NCI-H2227 (cell line): ENCODE data around the gene NRG3.

Source experiments
- DNase-seq: peaks from one replicate; lab custom pipeline; 2025; ENCODE audit not compliant: unreplicated experiment; lab: John Stamatoyannopoulos, UW

Gene NRG3

DNA sequence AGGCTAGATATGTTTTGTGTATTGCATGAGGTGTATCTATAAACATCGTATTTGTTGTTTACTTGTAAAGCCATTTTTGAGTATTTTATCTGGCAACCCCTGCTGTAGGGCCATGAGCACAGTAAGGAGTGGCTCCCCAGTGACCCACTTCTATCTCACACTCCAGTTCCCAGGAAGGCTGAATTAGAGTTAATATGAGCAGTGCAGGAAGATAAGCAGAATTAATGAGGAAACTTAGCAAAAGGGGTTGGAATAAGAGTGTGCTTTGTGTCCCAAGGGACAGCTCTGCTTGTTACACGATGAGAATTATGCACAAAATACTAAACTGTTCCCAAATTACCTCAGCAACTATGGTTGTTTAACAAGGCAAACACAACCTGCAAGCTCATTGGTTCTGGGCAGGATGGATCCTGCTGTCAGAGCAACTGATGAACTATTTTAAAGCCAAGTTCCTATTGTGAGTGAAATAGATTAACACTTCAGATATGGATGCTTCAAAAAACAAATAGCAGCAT lies 1005.8 kb downstream of the NRG3 start:
- no peak for DNase-seq

DNA sequence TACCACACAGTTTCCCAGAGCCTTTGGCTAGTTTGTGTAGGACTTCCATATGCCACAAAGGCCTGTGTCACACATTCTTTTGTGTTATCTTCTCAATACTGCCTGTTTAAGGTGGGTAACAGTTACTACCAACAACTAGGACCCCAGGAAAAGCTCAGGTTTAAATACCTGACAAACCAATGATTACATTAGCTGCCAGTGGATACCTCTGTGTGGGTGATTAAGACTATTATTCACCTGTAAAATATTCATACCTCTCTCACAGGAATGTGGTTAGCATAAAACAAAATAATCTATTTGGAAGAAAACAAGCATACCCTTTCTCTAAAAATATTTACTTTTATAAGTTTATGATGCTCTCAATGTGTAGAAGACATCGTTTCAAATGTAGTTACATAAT lies 1007.7 kb downstream of the NRG3 start:
- DNase-seq: no peak

DNA sequence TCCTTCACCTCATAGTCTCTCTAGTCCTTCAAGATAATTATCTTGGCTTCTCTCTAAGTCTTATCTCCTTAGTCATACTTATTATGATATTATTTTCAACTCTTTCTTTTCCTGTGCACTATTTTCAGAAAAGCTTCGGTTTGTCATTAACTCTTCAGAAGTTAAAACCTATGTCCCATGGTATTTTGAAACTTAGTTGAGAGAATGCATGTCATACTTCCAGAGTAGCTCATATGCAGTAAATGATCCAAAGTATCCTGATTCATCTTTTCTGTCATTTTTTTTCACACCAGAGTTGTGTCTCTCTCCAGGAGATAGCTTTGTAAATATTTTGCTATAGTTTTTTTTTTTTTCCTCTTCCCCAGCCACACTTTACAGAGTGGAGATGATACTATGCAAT lies 1008.6 kb downstream of the NRG3 start:
- no peak for DNase-seq

DNA sequence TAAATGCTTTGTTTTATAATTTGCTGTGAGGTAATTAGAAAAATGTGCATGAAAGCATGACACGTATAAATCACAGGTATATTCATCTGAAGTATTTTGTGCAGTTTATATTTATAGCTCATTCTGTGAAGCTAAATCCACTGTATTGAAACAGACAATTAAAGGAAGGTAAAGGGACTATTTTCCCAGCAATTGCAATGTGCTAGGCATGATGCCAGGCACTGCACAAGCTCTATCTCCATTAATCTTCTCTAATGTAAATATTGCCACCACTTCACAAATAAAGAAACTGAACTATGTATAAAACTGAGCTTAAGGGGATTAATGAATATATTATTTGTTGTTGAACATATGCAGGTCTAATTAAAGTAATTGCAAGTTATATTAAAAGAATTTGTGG lies 1012.5 kb downstream of the NRG3 start:
- DNase-seq: no peak

DNA sequence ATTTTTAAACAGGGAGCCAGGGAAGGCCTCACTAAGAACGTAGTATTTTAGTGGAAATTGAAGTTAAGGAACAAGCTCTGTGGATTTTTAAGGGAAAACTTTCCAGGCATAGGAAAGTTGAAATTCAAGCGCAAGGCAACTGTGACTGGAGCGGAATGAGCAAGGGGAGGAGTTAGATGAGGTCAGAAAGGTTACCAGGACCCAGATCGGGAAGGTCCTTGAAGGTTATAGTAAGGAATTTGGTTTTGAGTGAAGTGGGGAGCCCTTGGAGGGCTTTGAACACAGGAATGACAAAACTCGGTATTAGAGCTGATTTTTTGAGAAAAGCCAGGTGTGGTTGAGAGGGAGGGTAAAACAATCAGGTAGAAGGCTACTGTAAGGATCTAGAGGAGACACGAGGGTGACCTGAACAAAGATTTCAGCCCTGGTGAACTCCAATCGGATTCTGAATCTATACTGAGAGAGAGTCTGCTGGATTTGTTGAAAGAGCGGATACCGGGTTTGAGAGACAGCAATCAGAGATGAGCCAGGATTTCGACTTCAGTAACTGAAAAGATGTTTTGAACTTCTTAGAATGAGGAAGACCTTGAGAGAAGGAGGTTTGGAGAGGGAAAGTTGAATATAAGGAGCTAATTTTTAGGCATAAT lies 1013.9 kb downstream of the NRG3 start:
- no peak for DNase-seq

DNA sequence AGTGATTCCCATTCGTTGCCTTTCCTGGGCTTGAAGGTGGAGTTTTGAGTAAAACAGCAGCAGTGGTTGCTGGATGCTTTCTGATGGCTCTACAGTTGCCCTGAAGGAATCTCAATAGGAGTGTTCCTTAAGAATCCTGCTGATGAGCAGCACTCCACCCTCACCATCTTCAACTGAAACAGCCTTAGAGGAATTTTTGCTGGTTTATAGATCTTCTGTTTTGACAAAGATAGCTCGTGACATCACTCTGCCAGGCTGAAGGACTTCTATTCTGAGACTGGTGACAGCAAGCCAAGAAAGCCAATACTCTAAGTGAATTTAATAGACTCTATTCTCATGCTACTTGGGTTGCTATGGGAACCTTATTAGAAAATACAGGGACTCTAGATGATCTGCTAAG lies 1014.7 kb downstream of the NRG3 start:
- no peak for DNase-seq

DNA sequence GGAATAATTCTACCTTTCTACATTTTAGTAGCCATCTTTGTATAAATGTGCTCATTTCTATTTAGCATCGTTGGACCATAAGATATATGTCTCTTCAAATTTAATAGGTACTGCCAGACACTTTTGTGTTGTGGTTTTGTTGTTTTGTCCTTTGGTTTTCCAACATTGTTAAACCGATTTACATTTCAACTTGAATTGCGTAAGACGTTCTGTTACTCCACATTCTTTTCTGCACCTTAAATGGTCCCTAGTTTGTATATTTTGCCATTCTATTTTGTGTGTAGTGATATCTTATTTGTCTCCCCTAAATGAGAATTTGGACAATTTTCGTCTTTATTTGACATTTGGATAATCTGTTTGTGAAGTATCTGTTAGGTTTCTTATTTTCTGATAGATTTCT lies 1015.6 kb downstream of the NRG3 start:
- DNase-seq: no peak

DNA sequence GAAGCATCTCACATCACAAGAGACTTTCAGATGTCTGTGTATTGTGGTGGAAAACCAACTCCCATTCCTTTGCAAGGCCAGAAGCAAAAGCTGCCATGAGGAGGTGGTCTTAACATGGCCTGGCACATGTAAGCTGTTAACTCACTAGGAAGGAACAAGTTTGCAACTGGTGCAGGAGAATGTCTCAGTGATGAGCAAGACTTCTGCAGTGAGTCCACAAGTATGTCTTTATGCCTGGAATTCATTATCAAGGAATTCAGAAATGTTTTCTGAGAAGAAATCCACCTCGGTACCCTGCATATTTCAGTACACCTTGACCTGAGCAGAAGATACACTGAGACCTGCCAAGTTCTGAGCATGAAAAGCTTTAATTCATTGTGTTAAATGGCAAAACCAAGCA lies 1033.1 kb downstream of the NRG3 start:
- no peak for DNase-seq

DNA sequence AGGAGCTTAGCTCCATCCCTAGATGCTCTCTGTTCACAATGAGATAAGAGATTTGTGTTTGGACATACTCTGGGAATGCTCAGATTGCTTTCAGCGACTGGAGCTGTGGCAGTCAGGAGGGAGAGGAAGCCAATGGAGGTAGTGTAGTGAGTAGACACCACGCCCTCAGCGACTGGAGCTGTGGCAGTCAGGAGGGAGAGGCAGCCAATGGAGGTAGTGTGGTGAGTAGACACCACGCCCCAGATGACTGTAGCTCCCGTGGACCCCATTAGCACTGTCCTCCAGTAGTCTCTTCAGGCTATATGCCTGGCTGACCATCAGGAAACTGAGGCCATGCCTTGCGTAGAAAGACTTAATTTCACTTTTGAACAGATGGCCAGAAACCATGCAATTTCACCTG lies 1033.8 kb downstream of the NRG3 start:
- DNase-seq: no peak

DNA sequence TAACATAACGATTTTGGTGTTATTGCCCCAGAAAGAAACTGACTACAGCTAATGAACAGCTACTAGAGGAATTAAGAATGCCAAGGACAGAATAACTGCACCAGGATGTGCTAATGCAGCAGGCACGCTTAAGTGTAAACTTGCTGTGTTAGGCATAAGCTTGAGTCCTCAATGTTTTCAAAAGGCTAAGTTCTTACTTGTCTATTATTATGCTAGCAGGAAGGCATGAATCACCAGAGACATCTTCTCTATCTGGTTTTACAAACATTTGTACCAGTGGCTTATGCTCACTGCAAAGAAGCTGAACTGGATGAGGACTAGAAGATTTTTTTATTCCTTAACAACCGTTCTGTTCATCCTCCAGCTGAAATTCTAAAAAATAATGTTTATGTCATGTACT lies 1035.3 kb downstream of the NRG3 start:
- no peak for DNase-seq

DNA sequence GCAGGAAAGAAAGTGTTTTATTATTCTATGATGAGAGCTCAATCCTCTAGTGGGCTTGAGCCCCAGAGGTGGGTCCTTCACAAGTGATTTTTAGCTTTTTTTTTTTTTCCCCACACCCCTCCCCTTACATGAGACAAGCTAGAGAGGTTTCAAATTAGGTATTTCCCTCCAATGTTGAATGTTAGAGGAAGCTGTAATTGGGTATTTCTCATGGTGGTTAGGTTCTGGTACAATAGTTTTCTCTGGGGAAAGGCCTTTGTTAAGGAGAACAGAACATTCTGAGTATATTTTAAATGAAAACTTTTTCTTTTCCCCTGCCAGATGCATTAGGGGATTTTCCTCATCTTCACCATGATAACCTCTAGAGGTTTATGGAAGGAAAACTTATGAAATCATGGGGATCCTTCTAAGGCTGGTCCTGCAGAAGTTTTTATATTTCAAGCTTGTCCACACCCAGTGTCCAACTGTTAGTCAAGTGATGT lies 1039.7 kb downstream of the NRG3 start:
- no peak for DNase-seq

DNA sequence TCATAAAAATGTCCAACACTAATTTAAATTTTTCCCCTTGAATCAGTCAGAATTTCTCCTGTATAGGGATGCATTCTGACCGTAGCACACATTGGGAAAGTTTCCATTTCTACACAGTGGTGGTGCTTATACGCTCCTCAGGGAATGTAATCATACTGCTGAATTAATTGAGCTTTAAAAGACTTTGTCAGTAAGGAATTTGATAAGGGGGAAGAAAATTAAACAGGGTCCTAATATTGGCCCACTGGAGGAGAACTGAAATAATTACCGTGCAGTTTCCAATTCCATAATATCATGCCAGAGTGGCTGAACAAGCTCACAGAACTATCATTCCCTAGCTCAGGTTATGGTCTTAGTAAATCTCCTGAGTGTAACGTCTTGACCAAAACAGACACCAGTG lies 1041.9 kb downstream of the NRG3 start:
- DNase-seq: no peak

DNA sequence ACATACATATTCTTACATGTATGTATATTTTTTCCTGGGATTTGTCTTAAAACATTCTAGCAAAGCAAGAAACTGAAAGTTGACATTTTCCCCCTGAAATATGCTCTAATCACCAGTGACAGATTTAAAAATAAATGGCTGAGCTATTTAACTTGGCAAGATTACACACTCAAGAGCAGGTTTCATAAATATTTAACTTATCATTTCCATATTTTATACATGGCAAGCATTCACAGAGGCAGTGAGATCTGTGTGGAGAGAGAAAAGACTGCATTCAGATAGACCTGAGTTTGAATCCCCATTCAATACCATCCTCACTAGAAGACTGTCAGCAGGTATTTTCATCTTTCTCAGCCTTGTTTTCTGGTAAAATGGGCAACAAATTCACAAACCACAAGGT lies 1043.0 kb downstream of the NRG3 start:
- DNase-seq: no peak

DNA sequence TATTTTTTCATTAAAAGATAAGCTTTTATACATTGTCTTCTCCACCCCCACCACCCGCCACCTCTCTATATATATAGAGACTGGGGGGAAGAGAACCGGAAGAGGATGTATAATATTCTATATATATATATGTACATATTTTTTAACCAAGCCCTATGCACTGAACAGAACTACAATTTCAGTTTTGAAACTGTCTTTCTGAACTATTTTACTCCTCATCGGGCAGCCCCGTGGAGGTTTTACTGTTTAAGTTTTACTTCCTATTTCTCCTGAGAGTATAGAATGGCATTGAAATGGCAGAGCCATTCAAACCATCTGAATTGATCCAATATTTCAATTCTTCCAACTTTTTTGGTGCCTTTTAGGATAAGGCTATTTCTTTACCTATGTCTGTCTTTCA lies 1047.1 kb downstream of the NRG3 start:
- no peak for DNase-seq

DNA sequence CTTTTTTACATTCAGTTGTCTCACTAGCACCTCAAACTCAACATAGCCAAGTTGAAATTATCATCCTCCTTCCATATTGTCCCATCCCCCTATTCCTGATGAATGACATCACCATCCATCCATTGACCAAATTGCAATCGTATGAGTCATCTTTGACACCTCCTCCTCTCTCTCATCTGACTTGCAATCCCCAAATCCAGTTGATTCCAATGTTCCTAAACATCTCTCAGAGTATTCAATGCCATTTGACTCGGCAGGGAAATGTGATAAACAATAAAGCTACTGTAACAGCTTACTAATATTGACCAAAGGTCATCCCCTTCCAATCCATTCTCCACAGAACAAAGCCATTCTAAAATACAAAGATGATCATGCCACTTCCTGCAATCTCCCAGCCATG lies 1047.8 kb downstream of the NRG3 start:
- no peak for DNase-seq

DNA sequence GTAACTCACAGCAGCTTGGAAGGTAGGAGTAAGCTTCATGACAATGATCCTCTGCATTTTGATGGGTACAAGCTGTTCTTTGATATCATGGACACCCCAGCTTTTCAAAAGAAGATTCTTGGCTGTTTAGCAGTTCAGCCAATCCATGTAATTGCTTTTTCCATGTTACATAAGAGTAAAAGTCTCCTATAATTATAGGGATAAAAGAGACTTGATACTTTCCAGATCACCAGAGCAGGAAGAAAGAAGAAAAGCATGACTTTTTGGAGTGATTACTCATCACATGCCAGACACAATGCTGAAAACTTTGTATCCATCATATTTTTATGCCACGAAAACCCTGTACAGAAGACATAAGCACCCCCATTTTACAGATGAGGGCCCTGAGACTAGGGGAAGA lies 1049.7 kb downstream of the NRG3 start:
- no peak for DNase-seq

DNA sequence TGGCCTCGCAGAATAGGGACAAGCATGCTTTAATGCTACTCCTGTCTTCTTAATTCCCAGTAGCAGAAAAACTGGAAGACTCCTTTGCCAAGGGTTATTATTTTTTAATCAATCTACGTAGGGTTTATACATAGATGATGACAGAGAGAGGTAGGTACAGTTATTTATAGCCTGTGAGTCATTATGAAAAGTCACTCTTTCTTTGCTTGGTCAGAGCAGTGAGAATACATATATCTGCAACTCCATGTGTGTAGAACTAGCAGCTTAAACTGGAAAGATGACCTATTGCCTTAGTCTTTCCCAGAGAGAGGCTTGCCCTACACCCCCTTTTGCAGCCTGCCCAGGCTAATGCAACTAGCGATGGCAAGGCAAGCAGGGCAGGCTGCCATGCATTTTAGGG lies 1050.6 kb downstream of the NRG3 start:
- no peak for DNase-seq

DNA sequence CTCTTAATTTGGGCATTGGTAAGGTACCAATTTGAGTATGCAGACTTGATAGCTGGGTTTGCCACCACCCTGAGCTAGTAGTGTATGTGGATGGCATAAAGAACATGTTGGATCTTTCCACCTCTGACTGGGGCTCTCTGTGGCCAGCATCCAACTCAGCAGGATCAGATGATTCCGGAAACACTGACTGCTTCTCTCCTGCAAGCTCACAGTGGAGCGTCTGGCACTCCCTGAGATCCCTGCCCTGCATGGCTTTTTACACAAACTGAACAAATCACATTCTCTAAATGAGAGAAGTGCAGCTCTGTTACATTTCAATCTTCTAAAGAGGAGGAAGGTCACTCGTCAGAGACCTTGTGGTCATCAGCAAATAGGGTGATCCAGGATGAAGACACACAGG lies 1057.5 kb downstream of the NRG3 start:
- DNase-seq: no peak

DNA sequence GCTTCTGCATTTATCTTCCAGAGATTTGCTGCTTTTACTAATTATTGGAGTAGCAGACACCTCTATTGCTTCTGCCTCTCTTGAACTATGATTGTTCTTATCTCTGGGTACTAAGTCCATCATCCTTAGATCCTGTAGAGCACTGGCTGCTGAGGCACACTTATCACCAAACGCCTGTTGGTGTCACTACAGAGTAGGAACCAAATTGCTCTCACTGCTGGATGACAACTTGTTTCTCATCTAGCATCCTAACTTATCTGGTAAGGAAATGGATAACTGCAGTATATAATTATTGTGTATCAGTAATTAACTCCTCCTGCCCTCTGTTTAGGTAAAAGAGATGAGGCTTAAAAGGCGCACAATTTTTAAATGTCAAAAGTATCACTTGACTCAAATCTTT lies 1059.4 kb downstream of the NRG3 start:
- DNase-seq: no peak

DNA sequence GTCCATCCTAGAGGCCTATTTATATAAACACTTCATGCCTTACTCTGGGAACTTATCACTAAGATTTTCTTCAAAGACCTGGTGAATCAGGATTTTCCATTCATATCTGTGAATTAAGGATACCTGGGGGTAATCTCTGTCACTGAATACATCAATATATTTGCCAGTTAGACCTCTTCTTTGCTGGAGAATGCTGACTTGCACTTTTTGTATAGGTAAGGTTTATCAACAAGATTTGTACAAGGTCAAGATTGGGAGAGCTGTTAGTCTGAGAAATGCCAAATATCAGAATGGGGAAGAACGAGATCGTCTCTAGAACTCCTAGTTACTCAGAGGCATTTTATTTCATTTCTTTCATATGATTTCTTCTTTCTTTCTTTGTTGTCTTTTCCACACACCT lies 1060.0 kb downstream of the NRG3 start:
- no peak for DNase-seq

DNA sequence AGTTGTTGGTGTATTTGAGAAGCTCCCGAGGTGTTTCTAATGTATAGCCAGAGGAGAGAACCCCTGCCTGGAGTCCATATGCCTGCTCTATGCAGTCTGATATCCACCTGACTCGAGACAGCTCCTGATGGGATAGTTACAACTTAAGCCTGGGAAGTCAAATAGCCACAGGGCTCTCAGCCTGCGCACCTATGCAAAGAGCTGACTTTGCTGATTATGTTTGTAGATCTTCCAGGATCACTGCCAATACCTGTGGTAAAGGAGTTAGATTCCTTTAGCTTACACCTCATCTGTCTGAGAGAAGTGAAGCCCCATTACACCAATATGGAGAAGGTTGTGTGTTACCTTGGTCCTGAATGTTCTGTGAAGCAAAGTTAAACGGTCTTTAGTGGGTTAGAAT lies 1063.3 kb downstream of the NRG3 start:
- no peak for DNase-seq

DNA sequence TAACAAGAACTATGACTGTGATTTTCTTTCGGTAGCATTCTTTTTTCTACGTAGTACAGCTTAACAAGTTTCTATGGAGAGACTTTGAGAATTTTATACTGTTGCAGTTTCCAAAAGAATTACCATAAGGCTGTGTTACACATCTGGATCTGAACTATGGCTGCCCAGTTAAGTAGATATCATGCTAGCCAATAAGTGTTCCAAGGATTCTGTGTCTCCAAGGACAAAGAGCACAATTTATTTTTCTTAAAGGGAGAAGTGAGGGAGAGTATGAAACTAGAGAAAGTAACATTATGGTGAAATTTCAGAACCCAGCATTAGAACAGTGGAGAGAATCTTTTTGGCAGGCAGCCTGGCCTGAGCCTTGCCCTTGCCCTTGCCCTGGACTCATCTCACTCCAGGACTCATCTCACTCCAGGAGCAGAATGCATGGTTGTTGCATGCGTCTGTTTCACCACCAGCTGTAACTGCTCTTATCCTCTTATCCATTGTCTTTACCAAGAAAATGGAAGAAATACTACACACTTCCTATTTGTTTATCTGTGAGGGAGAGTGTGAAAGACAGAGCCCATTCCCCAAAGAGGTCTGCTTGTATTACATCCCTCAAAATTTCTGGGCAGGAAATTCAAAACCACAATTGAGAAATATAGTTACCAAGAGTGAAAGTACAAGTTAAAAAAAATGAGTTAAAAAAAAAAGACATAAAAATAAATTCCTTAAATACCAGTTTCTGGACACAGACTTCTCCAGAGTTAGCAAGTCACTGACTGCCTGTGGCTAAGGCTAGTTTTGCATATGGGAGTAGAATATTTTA lies 1067.5 kb downstream of the NRG3 start:
- DNase-seq: no peak

DNA sequence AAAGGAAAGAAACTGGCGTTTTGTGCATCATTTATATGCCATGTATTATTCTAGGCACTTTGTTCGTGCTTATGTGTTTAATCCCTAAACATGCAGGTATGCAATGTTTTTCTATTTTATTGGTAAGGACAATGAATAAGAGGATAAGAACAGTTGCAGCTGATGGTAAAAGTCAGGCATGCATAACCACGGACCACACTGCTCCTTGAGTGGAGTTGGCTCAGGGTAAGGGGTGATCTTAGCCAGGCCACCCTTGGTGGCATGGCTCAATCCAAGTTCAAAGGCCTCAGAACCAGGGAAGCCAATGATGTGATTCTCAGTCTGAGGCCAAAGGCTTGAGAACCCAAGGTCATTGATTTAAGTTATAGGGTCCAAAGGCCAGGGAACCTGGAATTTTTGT lies 1068.1 kb downstream of the NRG3 start:
- no peak for DNase-seq
